ENCODE data around the gene NR1H4.
"Not testable (repeated sequence)": the region's sequence is repeated elsewhere in the genome, so short reads cannot be mapped to it uniquely, and the experiment has no call there.

Gene NR1H4

DNA sequence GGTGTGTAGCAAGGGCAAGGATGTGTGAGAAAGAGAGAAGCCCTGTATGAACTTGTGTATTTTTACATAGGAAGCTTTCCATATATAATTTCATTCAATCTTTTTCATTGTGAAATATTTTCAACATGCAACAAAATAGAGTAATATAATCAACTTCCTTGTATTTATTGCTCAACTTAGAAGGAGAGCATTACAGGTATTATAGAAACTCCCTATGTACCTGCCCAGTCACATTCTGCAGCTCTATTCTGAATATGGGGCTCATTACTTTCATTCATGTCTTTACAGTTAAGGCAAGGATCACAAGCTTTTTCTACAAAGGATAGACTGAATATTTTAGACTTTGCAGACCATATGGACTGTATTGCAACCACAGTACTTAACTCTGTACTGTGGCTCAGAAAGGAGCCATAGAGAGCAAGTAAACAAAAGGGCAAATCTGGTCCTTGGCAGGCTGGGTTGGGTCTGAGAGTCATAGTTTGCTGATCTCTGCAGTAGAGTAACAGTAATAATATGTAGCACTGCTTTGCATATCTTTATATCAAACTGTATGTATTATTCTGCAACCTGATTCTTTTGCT, 11.3 kb downstream of the NR1H4 start:
- ATAC-seq (ENCODE audit: low read depth) = no peak

GRCh38 chr12:100485983-100486382, 12.3 kb downstream of the NR1H4 start:
- no peaks in the 10 kb centered on the region for H3K27me3 Mint-ChIP-seq
- DNase-seq (ENCODE audit: low spot score in 2 of 2) (no peak), ATAC-seq (ENCODE audit: low read depth) (no peak)
- no peaks in the 10 kb centered on the region for H3K36me3 Mint-ChIP-seq
- H3K9me3 Mint-ChIP-seq = no peaks in the 10 kb centered on the region
- no peak overlapping the region for H3K4me3 Mint-ChIP-seq
- no peaks in the 10 kb centered on the region for H3K4me1 Mint-ChIP-seq
- no peak overlapping the region for H3K27ac Mint-ChIP-seq

More for the DNA sequence above, 11.3 kb downstream of the NR1H4 start:
- H3K27me3 Mint-ChIP-seq = no peaks in the 10 kb centered on the region
- no peaks in the 10 kb centered on the region for H3K36me3 Mint-ChIP-seq
- no peak overlapping the region for H3K4me3 Mint-ChIP-seq
- no peak overlapping the region for H3K27ac Mint-ChIP-seq
- H3K9me3 Mint-ChIP-seq = no peaks in the 10 kb centered on the region
- no peaks in the 10 kb centered on the region for H3K4me1 Mint-ChIP-seq
- no peak for DNase-seq (ENCODE audit: low spot score in 2 of 2)

DNA sequence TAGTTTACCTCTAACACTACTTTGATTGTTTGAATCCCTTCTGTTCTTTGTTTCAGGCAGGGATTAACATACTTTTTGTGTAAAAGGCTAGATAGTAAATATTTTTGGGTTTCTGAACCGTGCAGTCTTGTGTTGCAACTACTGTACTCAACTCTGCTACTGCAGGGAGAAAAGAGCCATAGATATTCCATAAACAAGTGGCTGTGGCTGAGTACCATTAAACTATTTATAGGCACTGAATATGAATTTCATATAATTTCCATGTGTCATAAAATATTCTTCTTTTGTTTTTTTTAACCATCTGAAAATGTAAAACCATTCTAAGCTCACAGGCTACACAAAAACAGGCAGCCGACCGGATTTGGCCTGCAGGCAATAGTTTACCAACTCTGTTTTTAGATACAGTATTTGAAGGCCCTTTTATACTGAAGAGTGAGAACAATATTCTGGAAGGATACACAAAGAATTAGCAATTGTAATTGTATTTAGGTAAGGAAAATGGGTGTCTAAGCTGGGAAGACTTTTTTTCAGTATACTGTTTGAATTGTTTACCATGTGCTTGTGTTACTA, 15.7 kb downstream of the NR1H4 start:
- Mint-ChIP-seq H3K9me3 (no peaks in the 10 kb centered on the region), H3K4me3 (no peak overlapping the region), H3K27me3 (peaks cover 2% of the 10 kb centered on the region), H3K27ac (no peak overlapping the region), H3K4me1 (no peaks in the 10 kb centered on the region), H3K36me3 (no peaks in the 10 kb centered on the region)
- no peak for DNase-seq (ENCODE audit: low spot score in 2 of 2)
- ATAC-seq (ENCODE audit: low read depth) = no peak

- Mint-ChIP-seq H3K27me3 (peaks cover 2% of the 10 kb centered on the region), H3K36me3 (no peaks in the 10 kb centered on the region)
- ATAC-seq (ENCODE audit: low read depth) = no peak
Measured at GRCh38 chr12:100490056-100490455, 16.4 kb downstream of the NR1H4 start.

GRCh38 chr12:100491104-100491503, 17.4 kb downstream of the NR1H4 start:
- H3K9me3 Mint-ChIP-seq = no peaks in the 10 kb centered on the region
- no peak overlapping the region for H3K27ac Mint-ChIP-seq
- no peak for DNase-seq (ENCODE audit: low spot score in 2 of 2)
- peaks cover 2% of the 10 kb centered on the region for H3K27me3 Mint-ChIP-seq
- H3K4me3 Mint-ChIP-seq = no peak overlapping the region
- no peak for ATAC-seq (ENCODE audit: low read depth)
- no peaks in the 10 kb centered on the region for H3K36me3 Mint-ChIP-seq
- H3K4me1 Mint-ChIP-seq = no peaks in the 10 kb centered on the region

More at GRCh38 chr12:100490056-100490455, 16.4 kb downstream of the NR1H4 start:
- H3K27ac Mint-ChIP-seq = no peak overlapping the region
- H3K4me3 Mint-ChIP-seq = no peak overlapping the region
- H3K4me1 Mint-ChIP-seq = no peaks in the 10 kb centered on the region
- no peaks in the 10 kb centered on the region for H3K9me3 Mint-ChIP-seq
- DNase-seq (ENCODE audit: low spot score in 2 of 2) = no peak

DNA sequence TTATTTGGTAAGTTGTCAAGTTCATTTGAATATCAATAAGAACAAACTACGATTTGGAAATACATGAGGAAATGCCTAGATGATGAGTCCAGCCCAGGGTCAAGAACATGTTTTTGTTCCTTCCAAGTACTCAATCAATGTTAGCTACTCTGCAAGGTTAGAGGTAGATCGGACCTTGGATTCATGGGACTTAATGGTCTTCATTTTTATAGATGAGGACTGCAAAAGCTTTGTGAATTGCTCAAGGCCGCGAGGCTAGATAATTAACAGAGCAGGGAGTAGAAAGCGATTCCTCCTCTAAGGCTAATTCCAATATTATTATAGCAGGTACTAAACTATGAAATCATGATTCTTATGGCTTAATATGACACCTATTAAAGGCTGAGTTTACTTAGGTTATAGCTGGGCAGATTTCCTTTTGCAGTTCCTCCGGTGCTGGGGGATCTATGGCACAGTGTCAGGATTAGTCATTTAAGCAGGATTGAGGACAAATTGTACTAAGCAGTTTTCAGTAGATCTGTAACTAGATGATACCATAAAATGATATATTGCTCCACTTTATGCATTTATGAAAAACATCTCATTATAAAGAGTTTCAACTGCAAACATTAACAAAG, 19.8 kb downstream of the NR1H4 start:
- Mint-ChIP-seq H3K9me3 (no peaks in the 10 kb centered on the region), H3K4me3 (no peak overlapping the region), H3K36me3 (no peaks in the 10 kb centered on the region), H3K4me1 (no peaks in the 10 kb centered on the region), H3K27ac (no peak overlapping the region), H3K27me3 (peaks cover 7% of the 10 kb centered on the region)
- ATAC-seq (ENCODE audit: low read depth) (no peak), DNase-seq (ENCODE audit: low spot score in 2 of 2) (no peak)

- no peak overlapping the region for H3K4me3 Mint-ChIP-seq
- DNase-seq (ENCODE audit: low spot score in 2 of 2) (no peak), ATAC-seq (ENCODE audit: low read depth) (no peak)
- H3K36me3 Mint-ChIP-seq = no peaks in the 10 kb centered on the region
- H3K9me3 Mint-ChIP-seq = no peaks in the 10 kb centered on the region
- no peaks in the 10 kb centered on the region for H3K4me1 Mint-ChIP-seq
- H3K27me3 Mint-ChIP-seq = peaks cover 7% of the 10 kb centered on the region
- H3K27ac Mint-ChIP-seq = no peak overlapping the region
Measured at GRCh38 chr12:100494026-100494425, 20.4 kb downstream of the NR1H4 start.

GRCh38 chr12:100494538-100494937, 20.9 kb downstream of the NR1H4 start:
- Mint-ChIP-seq H3K27me3 (peaks cover 7% of the 10 kb centered on the region), H3K4me3 (no peak overlapping the region), H3K9me3 (no peaks in the 10 kb centered on the region), H3K36me3 (no peaks in the 10 kb centered on the region), H3K4me1 (no peaks in the 10 kb centered on the region), H3K27ac (no peak overlapping the region)
- ATAC-seq (ENCODE audit: low read depth) = no peak
- DNase-seq (ENCODE audit: low spot score in 2 of 2) = no peak

- H3K4me1 Mint-ChIP-seq = no peaks in the 10 kb centered on the region
- peaks cover 7% of the 10 kb centered on the region for H3K27me3 Mint-ChIP-seq
- ATAC-seq (ENCODE audit: low read depth) = no peak
- DNase-seq (ENCODE audit: low spot score in 2 of 2) = no peak
- no peaks in the 10 kb centered on the region for H3K9me3 Mint-ChIP-seq
- H3K4me3 Mint-ChIP-seq = no peak overlapping the region
- no peak overlapping the region for H3K27ac Mint-ChIP-seq
- no peaks in the 10 kb centered on the region for H3K36me3 Mint-ChIP-seq
Measured at GRCh38 chr12:100497105-100497795, 23.6 kb downstream of the NR1H4 start.

- peaks cover 7% of the 10 kb centered on the region for H3K27me3 Mint-ChIP-seq
- no peak for ATAC-seq (ENCODE audit: low read depth)
Measured at GRCh38 chr12:100498141-100498540, 24.5 kb downstream of the NR1H4 start.

GRCh38 chr12:100499416-100499815, 25.8 kb downstream of the NR1H4 start:
- Mint-ChIP-seq H3K27me3 (peaks cover 7% of the 10 kb centered on the region), H3K36me3 (no peaks in the 10 kb centered on the region), H3K9me3 (no peaks in the 10 kb centered on the region), H3K27ac (no peak overlapping the region), H3K4me3 (no peak overlapping the region), H3K4me1 (no peaks in the 10 kb centered on the region)
- ATAC-seq (ENCODE audit: low read depth) = no peak
- DNase-seq (ENCODE audit: low spot score in 2 of 2) = no peak

More at GRCh38 chr12:100498141-100498540, 24.5 kb downstream of the NR1H4 start:
- no peaks in the 10 kb centered on the region for H3K36me3 Mint-ChIP-seq
- H3K4me1 Mint-ChIP-seq = no peaks in the 10 kb centered on the region
- no peak overlapping the region for H3K4me3 Mint-ChIP-seq
- no peak for DNase-seq (ENCODE audit: low spot score in 2 of 2)
- no peak overlapping the region for H3K27ac Mint-ChIP-seq
- no peaks in the 10 kb centered on the region for H3K9me3 Mint-ChIP-seq

GRCh38 chr12:100502718-100503117, 29.1 kb downstream of the NR1H4 start:
- not testable (repeated sequence) for DNase-seq (ENCODE audit: low spot score in 2 of 2); H3K4me1 Mint-ChIP-seq; H3K9me3 Mint-ChIP-seq; H3K36me3 Mint-ChIP-seq; H3K4me3 Mint-ChIP-seq; H3K27ac Mint-ChIP-seq; H3K27me3 Mint-ChIP-seq; ATAC-seq (ENCODE audit: low read depth)

DNA sequence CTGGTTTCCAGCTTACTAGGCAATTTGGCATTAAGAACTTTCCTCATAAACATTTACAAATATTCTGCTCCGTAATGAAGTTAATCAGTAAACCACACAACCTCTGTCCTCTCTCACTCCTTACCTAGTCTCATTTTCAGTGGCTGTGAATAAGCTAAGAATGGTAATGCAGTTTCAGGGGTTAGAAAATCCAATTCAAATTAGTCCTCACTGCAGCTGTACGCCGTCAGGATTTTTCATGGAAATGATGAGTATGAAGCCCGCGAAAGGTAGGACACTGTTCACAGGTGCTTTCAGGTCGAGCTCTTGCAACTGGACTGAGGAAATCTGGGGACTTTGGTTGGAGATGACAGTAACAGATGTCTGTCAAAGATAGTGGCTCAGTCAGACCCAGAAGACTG, 29.6 kb downstream of the NR1H4 start:
- DNase-seq (ENCODE audit: low spot score in 2 of 2) (no peak), ATAC-seq (ENCODE audit: low read depth) (no peak)
- Mint-ChIP-seq H3K9me3 (no peaks in the 10 kb centered on the region), H3K4me3 (no peak overlapping the region), H3K36me3 (no peaks in the 10 kb centered on the region), H3K4me1 (no peaks in the 10 kb centered on the region), H3K27ac (no peak overlapping the region), H3K27me3 (peaks cover 3% of the 10 kb centered on the region)

DNA sequence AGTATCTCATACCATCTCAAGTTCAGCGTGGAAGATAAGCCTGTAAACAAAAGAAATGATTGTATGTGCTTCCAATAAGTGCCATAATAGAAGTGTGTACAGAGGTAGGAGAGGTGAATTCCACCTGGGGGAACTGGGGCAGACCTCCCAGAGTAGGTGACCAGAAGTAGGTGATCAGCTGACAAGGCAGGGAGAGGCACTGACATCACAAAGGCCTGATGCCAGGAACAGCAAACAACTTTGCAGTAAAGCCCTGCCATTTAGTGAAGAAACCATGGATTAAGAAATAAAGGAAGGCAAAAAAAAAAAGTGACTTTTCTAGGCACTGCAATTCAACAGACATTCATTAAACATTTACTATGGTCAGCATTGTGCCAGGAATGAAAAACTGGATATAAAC, 31.1 kb downstream of the NR1H4 start:
- Mint-ChIP-seq H3K27me3 (peaks cover 3% of the 10 kb centered on the region), H3K36me3 (no peaks in the 10 kb centered on the region), H3K9me3 (no peaks in the 10 kb centered on the region), H3K4me1 (no peaks in the 10 kb centered on the region), H3K4me3 (no peak overlapping the region), H3K27ac (no peak overlapping the region)
- no peak for DNase-seq (ENCODE audit: low spot score in 2 of 2)
- no peak for ATAC-seq (ENCODE audit: low read depth)
